ENCODE results near the gene PRG2. TPM values are rescaled to one million over a fixed set of nuclear protein-coding genes. Genes with fewer than 3 reads are reported as not detected.

Gene PRG2
- total RNA-seq, 1 experiment from 2014 or later, result 0.57 TPM

DNA sequence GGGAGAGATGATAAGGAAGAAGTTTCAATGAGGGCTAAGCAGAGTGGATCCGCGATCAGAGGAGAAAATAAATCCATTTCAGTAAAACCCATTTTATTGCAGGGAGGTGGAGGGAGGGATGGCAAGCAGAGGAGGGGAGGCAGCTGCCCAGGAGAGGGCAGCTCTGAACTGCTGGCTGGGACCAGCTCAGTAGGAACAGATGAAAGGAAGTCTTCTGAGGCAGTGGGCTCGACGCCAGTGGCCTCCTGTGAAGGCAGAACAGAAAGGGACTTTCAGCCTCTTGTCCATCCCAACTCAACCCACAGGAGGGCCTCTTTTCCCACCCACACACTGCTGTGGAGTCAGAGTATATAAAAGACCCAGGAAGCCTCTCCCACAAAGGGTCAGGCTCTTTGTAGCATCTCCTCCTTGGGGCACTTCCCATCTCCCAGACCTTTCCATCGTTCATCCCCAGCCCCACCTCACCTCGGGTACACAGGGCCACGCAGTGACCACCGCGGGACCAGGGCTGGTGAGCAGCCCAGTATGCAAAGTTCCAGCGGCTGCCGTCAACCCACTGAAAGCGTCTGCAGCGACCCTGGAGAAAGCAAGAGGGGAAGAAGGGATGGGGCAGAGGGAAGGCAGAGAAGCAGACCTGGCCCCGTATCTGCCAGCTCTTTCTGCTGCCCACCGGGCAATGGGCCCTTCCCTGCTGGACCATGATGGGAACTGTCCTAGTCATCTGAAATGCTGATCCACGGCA, 3.0 kb downstream of the PRG2 start (continued):
- TF ChIP-seq ZBTB43 (CRISPR knock-in tag; IDR thresholded peaks at IDR 0.05) (no peak), MYBL2 (CRISPR knock-in tag; IDR thresholded peaks at IDR 0.05) (no peak), ZNF232 (CRISPR knock-in tag; IDR thresholded peaks at IDR 0.05) (no peak), KAT7 (CRISPR knock-in tag; IDR thresholded peaks at IDR 0.05; ENCODE audit: borderline replicate concordance) (no peak), ATF2 (CRISPR knock-in tag; IDR thresholded peaks at IDR 0.05; ENCODE audit: borderline replicate concordance, low read depth) (no peak), NR2C2 (CRISPR knock-in tag; IDR thresholded peaks at IDR 0.05) (no peak), SP1 (CRISPR knock-in tag; conservative IDR thresholded peaks at IDR 0.05) (no peak), ZMAT4 (CRISPR knock-in tag; IDR thresholded peaks at IDR 0.05) (no peak), ZNF263 (CRISPR knock-in tag; IDR thresholded peaks at IDR 0.05; ENCODE audit: low read depth) (no peak)
- TF ChIP-seq, protein P1, sequence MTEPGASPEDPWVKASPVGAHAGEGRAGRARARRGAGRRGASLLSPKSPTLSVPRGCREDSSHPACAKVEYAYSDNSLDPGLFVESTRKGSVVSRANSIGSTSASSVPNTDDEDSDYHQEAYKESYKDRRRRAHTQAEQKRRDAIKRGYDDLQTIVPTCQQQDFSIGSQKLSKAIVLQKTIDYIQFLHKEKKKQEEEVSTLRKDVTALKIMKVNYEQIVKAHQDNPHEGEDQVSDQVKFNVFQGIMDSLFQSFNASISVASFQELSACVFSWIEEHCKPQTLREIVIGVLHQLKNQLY (CRISPR knock-in tag; IDR thresholded peaks at IDR 0.05), result no peak

GRCh38 chr11:57386178-57386940, 4.1 kb downstream of the PRG2 start:
- DNase-seq (ENCODE audit: low spot score) (no peak), ATAC-seq (no peak)
- H3K36me3 Mint-ChIP-seq, result no peaks in the 10 kb centered on the region
- no peak overlapping the region for H3K27ac Mint-ChIP-seq
- peaks cover 30% of the 10 kb centered on the region for H3K27me3 Mint-ChIP-seq (ENCODE audit: low read depth)
- no peak for TF ChIP-seq FOXP4 (CRISPR knock-in tag; IDR thresholded peaks at IDR 0.05)
- TF ChIP-seq SMAD4 (CRISPR knock-in tag; IDR thresholded peaks at IDR 0.05), result no peak
- TF ChIP-seq TEAD4 (CRISPR knock-in tag; IDR thresholded peaks at IDR 0.05), result no peak
- TF ChIP-seq, protein P2, sequence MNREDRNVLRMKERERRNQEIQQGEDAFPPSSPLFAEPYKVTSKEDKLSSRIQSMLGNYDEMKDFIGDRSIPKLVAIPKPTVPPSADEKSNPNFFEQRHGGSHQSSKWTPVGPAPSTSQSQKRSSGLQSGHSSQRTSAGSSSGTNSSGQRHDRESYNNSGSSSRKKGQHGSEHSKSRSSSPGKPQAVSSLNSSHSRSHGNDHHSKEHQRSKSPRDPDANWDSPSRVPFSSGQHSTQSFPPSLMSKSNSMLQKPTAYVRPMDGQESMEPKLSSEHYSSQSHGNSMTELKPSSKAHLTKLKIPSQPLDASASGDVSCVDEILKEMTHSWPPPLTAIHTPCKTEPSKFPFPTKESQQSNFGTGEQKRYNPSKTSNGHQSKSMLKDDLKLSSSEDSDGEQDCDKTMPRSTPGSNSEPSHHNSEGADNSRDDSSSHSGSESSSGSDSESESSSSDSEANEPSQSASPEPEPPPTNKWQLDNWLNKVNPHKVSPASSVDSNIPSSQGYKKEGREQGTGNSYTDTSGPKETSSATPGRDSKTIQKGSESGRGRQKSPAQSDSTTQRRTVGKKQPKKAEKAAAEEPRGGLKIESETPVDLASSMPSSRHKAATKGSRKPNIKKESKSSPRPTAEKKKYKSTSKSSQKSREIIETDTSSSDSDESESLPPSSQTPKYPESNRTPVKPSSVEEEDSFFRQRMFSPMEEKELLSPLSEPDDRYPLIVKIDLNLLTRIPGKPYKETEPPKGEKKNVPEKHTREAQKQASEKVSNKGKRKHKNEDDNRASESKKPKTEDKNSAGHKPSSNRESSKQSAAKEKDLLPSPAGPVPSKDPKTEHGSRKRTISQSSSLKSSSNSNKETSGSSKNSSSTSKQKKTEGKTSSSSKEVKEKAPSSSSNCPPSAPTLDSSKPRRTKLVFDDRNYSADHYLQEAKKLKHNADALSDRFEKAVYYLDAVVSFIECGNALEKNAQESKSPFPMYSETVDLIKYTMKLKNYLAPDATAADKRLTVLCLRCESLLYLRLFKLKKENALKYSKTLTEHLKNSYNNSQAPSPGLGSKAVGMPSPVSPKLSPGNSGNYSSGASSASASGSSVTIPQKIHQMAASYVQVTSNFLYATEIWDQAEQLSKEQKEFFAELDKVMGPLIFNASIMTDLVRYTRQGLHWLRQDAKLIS (CRISPR knock-in tag; IDR thresholded peaks at IDR 0.05; ENCODE audit: borderline replicate concordance), result no peak
- TF ChIP-seq FOXJ3 (CRISPR knock-in tag; IDR thresholded peaks at IDR 0.05; ENCODE audit: borderline replicate concordance), result no peak
- no peak for TF ChIP-seq MAX (CRISPR knock-in tag; IDR thresholded peaks at IDR 0.05)
- TF ChIP-seq ZNF121 (CRISPR knock-in tag; IDR thresholded peaks at IDR 0.05), result no peak
- no peak for TF ChIP-seq PRRX2 (CRISPR knock-in tag; IDR thresholded peaks at IDR 0.05)
- TF ChIP-seq, protein P3, sequence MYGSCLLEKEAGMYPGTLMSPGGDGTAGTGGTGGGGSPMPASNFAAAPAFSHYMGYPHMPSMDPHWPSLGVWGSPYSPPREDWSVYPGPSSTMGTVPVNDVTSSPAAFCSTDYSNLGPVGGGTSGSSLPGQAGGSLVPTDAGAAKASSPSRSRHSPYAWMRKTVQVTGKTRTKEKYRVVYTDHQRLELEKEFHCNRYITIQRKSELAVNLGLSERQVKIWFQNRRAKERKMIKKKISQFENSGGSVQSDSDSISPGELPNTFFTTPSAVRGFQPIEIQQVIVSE (CRISPR knock-in tag; IDR thresholded peaks at IDR 0.05; ENCODE audit: borderline replicate concordance), result no peak
- TF ChIP-seq, protein P4, sequence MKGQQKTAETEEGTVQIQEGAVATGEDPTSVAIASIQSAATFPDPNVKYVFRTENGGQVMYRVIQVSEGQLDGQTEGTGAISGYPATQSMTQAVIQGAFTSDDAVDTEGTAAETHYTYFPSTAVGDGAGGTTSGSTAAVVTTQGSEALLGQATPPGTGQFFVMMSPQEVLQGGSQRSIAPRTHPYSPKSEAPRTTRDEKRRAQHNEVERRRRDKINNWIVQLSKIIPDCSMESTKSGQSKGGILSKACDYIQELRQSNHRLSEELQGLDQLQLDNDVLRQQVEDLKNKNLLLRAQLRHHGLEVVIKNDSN (CRISPR knock-in tag; IDR thresholded peaks at IDR 0.05), result no peak
- no peak for TF ChIP-seq ZNF416 (CRISPR knock-in tag; IDR thresholded peaks at IDR 0.05)
- no peak for TF ChIP-seq ATF2 (CRISPR knock-in tag; IDR thresholded peaks at IDR 0.05; ENCODE audit: borderline replicate concordance, low read depth)
- H3K4me1 Mint-ChIP-seq, result no peaks in the 10 kb centered on the region
- no peak overlapping the region for H3K4me3 Mint-ChIP-seq
- ChIA-PET CTCF (interaction anchor here (1.3 kb wide), 1 partner anchor 107 kb away, joined by 3 read pairs; no protein-coding TSS in a partner anchor), POLR2A (no interaction called here)
- no peaks in the 10 kb centered on the region for H3K9me3 Mint-ChIP-seq

Measured in WTC11 (cell line).